Mesendoderm (in vitro differentiated cells): ENCODE measurements around the gene C19orf81.

Experiments used
- DNase-seq: peaks from one replicate; pipeline ENCODE4 v3.0.0; 2013
- H2AK5ac ChIP-seq: 2 replicates; pipeline ENCODE4 v1.6.1; 2013; ENCODE audit warnings: low read length, inconsistent platforms
- H2BK120ac ChIP-seq: 2 replicates; pipeline ENCODE4 v1.6.1; 2013; ENCODE audit warnings: low read depth, mild to moderate bottlenecking, low read length, moderate library complexity, mixed read lengths
- H2BK15ac ChIP-seq: replicated peaks from 2 replicates; pipeline ENCODE4 v1.6.1; 2013; ENCODE audit warnings: low read depth, mild to moderate bottlenecking, moderate library complexity
- H2BK5ac ChIP-seq: 2 replicates; pipeline ENCODE4 v1.6.1; 2013; ENCODE audit warnings: low read length, inconsistent platforms
- H3K18ac ChIP-seq: 2 replicates; pipeline ENCODE4 v1.6.1; 2013; ENCODE audit warnings: mild to moderate bottlenecking, low read length, mixed read lengths
- H3K23ac ChIP-seq: one replicate; pipeline ENCODE4 v1.6.1; 2013; ENCODE audit warnings: low read length
- H3K27ac ChIP-seq: 2 replicates; pipeline ENCODE4 v1.5.1; 2013; ENCODE audit warnings: low read depth, mild to moderate bottlenecking, inconsistent platforms, low read length, moderate library complexity
- H3K27me3 ChIP-seq: 2 replicates; pipeline ENCODE4 v1.6.1; 2013; ENCODE audit warnings: low read length, control low read depth, mild to moderate bottlenecking, inconsistent platforms; ENCODE audit not compliant: insufficient read depth, poor library complexity
- H3K36me3 ChIP-seq: 2 replicates; pipeline ENCODE4 v1.6.1; 2013; ENCODE audit warnings: low read length, inconsistent platforms; ENCODE audit not compliant: control insufficient read depth, insufficient read depth
- H3K4ac ChIP-seq: one replicate; pipeline ENCODE4 v1.6.1; 2013; ENCODE audit warnings: low read depth, mild to moderate bottlenecking, low read length, moderate library complexity
- H3K4me1 ChIP-seq: 2 replicates; pipeline ENCODE4 v1.6.1; 2013; ENCODE audit warnings: low read depth, low read length, inconsistent platforms; ENCODE audit not compliant: control insufficient read depth
- H3K4me2 ChIP-seq: 2 replicates; pipeline ENCODE4 v1.6.1; 2013; ENCODE audit warnings: low read length
- H3K4me3 ChIP-seq: 2 replicates; pipeline ENCODE4 v1.5.1; 2013; ENCODE audit warnings: mild to moderate bottlenecking, low read length
- H3K56ac ChIP-seq: one replicate; pipeline ENCODE4 v1.6.1; 2013; ENCODE audit warnings: low read length
- H3K79me1 ChIP-seq: 2 replicates; pipeline ENCODE4 v1.6.1; 2013; ENCODE audit warnings: low read length, inconsistent platforms
- H3K79me2 ChIP-seq: 2 replicates; pipeline ENCODE4 v1.6.1; 2013; ENCODE audit warnings: mild to moderate bottlenecking, low read length; ENCODE audit not compliant: control insufficient read depth, insufficient read depth
- H3K9ac ChIP-seq: 2 replicates; pipeline ENCODE4 v1.6.1; 2013; ENCODE audit warnings: low read length, inconsistent platforms
- H4K5ac ChIP-seq: one replicate; pipeline ENCODE4 v1.6.1; 2013; ENCODE audit warnings: low read length
- H4K8ac ChIP-seq: one replicate; pipeline ENCODE4 v1.6.1; 2013; ENCODE audit warnings: low read depth, mild to moderate bottlenecking, control low read depth, low read length, moderate library complexity
- WGBS: extraction: QIAGEN DNeasy Blood & Tissue Kit; methylation state at CpG from one replicate; pipeline ENCODE4 v1.1.7; 2013; ENCODE audit warnings: low lambda C conversion rate, missing lambda C conversion rate; ENCODE audit not compliant: insufficient coverage; ENCODE audit errors: extremely low coverage; 5-methylcytosine and 5-hydroxymethylcytosine counted together

C19orf81 gene

DNA sequence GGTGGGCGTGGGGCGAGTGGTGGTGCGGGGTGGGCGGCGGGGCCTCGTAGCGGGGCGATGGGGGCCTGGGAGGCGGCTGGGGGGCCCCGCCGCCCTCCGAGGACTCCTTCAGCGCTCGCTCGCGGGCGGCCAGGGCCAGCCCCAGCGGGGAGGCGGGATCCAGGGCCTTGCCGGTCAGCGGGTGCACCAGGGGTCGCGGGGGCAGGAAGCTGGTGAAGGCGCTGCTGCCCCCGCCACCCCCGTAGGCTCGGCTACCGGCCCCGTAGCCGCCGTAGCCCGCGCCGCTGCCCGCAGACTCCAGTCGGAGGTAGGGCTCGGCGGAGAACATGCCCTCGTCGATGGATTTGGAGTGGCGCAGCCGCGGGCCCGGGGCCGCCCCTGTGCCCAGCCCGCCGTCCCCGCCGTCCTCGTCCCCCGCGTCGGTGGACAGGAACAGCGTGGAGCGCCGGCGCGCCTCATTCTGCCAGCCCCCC, 18.6 kb downstream of the C19orf81 start:
- no peak overlapping the region for H2BK5ac ChIP-seq
- no peak overlapping the region for H4K5ac ChIP-seq
- H3K56ac ChIP-seq, result no peak overlapping the region
- H3K4ac ChIP-seq, result no peak overlapping the region
- no peak overlapping the region for H2BK120ac ChIP-seq
- no peak overlapping the region for H4K8ac ChIP-seq
- H2BK15ac ChIP-seq, result no peak overlapping the region
- no peaks in the 10 kb centered on the region for H3K36me3 ChIP-seq
- no peaks in the 10 kb centered on the region for H3K79me1 ChIP-seq
- WGBS, result no CpG with 5 or more reads among the region's 58 CpGs
- H3K4me1 ChIP-seq, result no peaks in the 10 kb centered on the region
- H3K23ac ChIP-seq, result no peak overlapping the region
- H3K9ac ChIP-seq, result no peak overlapping the region
- no peak overlapping the region for H3K4me2 ChIP-seq
- no peak overlapping the region for H3K27ac ChIP-seq
- DNase-seq, result no peak
- no peak overlapping the region for H3K4me3 ChIP-seq
- H3K27me3 ChIP-seq, result peaks cover 35% of the 10 kb centered on the region
- H2AK5ac ChIP-seq, result no peak overlapping the region
- H3K79me2 ChIP-seq, result no peaks in the 10 kb centered on the region
- H3K18ac ChIP-seq, result no peak overlapping the region

DNA sequence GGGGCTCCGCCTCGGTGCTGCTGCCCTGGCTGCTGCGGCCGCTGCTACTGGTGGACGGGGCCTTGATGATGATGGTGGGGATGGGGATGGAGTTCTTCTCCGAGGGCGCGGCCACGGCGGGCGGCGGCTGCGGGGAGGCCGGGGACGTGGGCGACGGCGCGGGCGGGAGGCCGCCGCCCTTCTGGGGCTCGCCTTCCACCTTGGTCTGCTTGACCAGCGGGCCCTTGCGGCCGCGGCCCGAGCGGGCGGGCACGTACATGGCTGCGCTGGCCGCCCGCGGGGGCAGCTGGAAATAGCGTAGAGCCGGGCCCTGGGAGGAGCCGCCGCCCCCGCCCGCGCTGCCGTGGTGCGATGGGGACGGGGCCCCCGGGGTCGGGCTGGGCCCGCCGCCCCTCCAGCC, 19.2 kb downstream of the C19orf81 start:
- H3K18ac ChIP-seq, result no peak overlapping the region
- H2BK5ac ChIP-seq, result no peak overlapping the region
- no peak overlapping the region for H4K8ac ChIP-seq
- H3K79me1 ChIP-seq, result no peaks in the 10 kb centered on the region
- peaks cover 39% of the 10 kb centered on the region for H3K27me3 ChIP-seq
- H3K9ac ChIP-seq, result no peak overlapping the region
- no peak overlapping the region for H3K4me3 ChIP-seq
- no peak overlapping the region for H3K23ac ChIP-seq
- no peak overlapping the region for H2BK15ac ChIP-seq
- no peak overlapping the region for H3K56ac ChIP-seq
- H2BK120ac ChIP-seq, result no peak overlapping the region
- no peak overlapping the region for H3K4ac ChIP-seq
- H2AK5ac ChIP-seq, result no peak overlapping the region
- no CpG with 5 or more reads among the region's 49 CpGs for WGBS
- DNase-seq, result no peak
- no peaks in the 10 kb centered on the region for H3K36me3 ChIP-seq
- no peak overlapping the region for H4K5ac ChIP-seq
- H3K4me1 ChIP-seq, result no peaks in the 10 kb centered on the region
- no peak overlapping the region for H3K4me2 ChIP-seq
- no peaks in the 10 kb centered on the region for H3K79me2 ChIP-seq
- no peak overlapping the region for H3K27ac ChIP-seq

DNA sequence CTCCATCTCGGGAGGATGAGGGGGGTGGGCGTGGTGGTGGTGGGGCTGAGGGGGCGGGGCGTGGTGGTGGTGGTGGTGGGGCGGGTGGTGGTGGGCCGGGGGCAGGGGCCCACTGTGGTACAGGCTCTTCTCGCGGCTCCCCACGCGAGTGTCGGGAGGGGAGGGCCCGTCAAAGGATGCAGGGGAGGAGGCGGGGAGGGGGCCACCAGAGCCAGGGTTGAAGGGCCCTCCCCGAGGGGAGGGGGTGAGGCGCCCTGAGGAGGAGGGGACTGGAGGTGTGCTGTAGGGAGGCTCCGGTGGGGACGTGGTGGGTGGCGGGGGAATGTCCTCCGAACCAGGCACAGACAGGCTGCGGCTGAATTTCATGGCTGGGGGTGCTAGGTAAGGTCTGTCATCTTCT, 19.6 kb downstream of the C19orf81 start:
- no peak overlapping the region for H2BK120ac ChIP-seq
- H3K4ac ChIP-seq, result no peak overlapping the region
- H3K4me2 ChIP-seq, result no peak overlapping the region
- no peak overlapping the region for H3K9ac ChIP-seq
- H3K4me1 ChIP-seq, result no peaks in the 10 kb centered on the region
- no peak overlapping the region for H2BK5ac ChIP-seq
- H4K8ac ChIP-seq, result no peak overlapping the region
- no peaks in the 10 kb centered on the region for H3K79me2 ChIP-seq
- no peak overlapping the region for H3K23ac ChIP-seq
- H3K4me3 ChIP-seq, result no peak overlapping the region
- no peak overlapping the region for H3K18ac ChIP-seq
- H3K79me1 ChIP-seq, result no peaks in the 10 kb centered on the region
- H2BK15ac ChIP-seq, result no peak overlapping the region
- H3K27ac ChIP-seq, result no peak overlapping the region
- H4K5ac ChIP-seq, result no peak overlapping the region
- H3K27me3 ChIP-seq, result peaks cover 39% of the 10 kb centered on the region
- no peak overlapping the region for H2AK5ac ChIP-seq
- no peak overlapping the region for H3K56ac ChIP-seq
- no peaks in the 10 kb centered on the region for H3K36me3 ChIP-seq
- no CpG with 5 or more reads among the region's 20 CpGs for WGBS
- no peak for DNase-seq

DNA sequence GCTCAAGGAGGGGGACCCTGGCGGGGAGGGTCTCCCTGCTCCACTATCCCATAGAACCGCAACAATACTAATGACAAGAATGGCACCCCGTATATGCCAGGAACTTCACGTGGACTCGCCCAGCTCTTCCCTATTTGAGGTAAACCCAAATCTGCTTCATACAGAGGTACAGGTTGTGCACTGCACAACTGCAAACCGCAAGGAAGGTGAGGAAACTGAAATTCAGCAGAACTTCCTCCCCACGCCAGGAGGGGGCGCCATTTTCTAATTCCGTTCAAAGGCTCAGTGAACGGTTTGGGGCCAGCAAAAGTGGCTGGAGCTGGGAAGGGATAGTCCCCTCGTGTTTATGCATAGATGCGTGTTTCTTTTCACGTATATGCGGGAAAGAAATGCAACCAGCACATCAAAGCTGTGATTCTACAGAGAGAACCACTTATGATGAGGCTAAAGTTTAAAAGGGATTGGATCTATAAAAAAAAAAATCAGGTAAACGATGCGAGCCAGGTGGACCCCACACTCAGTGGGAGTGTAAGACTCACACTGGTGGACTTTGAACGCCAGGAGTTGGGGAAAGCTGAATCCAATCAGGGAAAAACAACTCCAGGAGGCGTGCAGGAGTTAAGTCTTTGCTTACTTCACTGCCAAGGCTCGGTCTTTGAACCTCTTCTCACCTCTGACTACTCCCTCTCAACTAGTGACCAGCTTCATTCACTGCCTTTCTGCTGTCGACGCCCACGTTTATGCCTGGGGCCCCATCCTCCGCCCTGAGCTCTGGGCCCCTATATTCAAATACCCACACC, 20.3 kb downstream of the C19orf81 start:
- Histone ChIP-seq H3K4me1 (no peaks in the 10 kb centered on the region), H3K79me2 (no peaks in the 10 kb centered on the region), H3K27me3 (peaks cover 41% of the 10 kb centered on the region), H3K4me3 (no peak overlapping the region), H3K27ac (no peak overlapping the region), H4K5ac (no peak overlapping the region), H3K18ac (no peak overlapping the region), H3K9ac (no peak overlapping the region), H3K56ac (no peak overlapping the region), H3K4ac (no peak overlapping the region), H3K23ac (no peak overlapping the region), H2BK5ac (no peak overlapping the region), H4K8ac (no peak overlapping the region), H3K36me3 (no peaks in the 10 kb centered on the region), H2AK5ac (no peak overlapping the region), H3K79me1 (no peaks in the 10 kb centered on the region), H2BK15ac (no peak overlapping the region), H3K4me2 (no peak overlapping the region), H2BK120ac (no peak overlapping the region)
- WGBS, result no CpG with 5 or more reads among the region's 23 CpGs
- DNase-seq, result no peak

DNA sequence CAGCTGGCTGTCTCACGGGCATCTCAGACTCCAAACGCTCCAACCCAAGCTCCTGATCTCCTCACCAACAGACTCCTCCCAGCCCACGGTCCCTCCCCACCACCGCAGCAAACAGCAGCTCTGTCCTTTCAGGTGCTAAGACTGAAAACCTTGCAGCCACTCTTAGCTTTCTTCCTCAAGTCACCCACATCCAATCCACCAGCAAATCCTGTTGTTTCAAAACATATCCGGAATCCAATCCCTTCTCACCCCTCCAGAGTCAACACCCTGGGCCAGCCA, 20.8 kb downstream of the C19orf81 start:
- no peak for DNase-seq
- Histone ChIP-seq H3K9ac (no peak overlapping the region), H4K5ac (no peak overlapping the region), H4K8ac (no peak overlapping the region), H3K36me3 (no peaks in the 10 kb centered on the region), H3K56ac (no peak overlapping the region), H2AK5ac (no peak overlapping the region), H3K4ac (no peak overlapping the region), H2BK5ac (no peak overlapping the region), H3K4me3 (no peak overlapping the region), H3K4me1 (no peaks in the 10 kb centered on the region), H3K79me2 (no peaks in the 10 kb centered on the region), H2BK15ac (no peak overlapping the region), H3K79me1 (no peaks in the 10 kb centered on the region), H3K4me2 (no peak overlapping the region), H3K23ac (no peak overlapping the region), H3K27me3 (peaks cover 41% of the 10 kb centered on the region), H3K18ac (no peak overlapping the region), H3K27ac (no peak overlapping the region), H2BK120ac (no peak overlapping the region)
- no CpG with 5 or more reads among the region's 5 CpGs for WGBS

DNA sequence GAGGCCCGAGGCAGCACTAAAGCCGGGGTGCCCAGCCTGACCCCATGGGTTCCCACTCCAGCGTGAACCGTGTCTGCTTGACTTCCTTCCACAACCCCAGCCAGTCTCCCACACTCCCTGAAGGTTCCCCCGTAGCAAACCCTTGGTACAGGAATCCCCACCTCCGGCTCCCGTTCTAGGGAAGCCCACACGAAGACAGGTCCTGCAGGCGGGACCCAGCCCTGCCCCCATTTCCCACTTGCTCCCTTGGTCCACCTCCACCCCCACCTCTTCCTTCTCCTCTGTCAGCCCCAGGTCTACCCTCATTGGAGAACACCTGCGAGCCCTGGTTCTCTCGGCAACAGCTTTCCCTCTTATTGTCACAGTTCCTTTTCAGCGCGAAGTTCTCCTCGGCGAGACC, 23.9 kb downstream of the C19orf81 start:
- Histone ChIP-seq H3K36me3 (no peaks in the 10 kb centered on the region), H3K9ac (no peak overlapping the region), H4K5ac (no peak overlapping the region), H2BK120ac (no peak overlapping the region), H3K4me1 (no peaks in the 10 kb centered on the region), H3K79me1 (no peaks in the 10 kb centered on the region), H3K27ac (no peak overlapping the region), H3K18ac (no peak overlapping the region), H3K4me2 (no peak overlapping the region), H2BK5ac (no peak overlapping the region), H2BK15ac (no peak overlapping the region), H3K23ac (no peak overlapping the region), H3K27me3 (peaks cover 22% of the 10 kb centered on the region), H2AK5ac (no peak overlapping the region), H3K4ac (no peak overlapping the region), H4K8ac (no peak overlapping the region), H3K79me2 (no peaks in the 10 kb centered on the region), H3K56ac (no peak overlapping the region), H3K4me3 (no peak overlapping the region)
- no CpG with 5 or more reads among the region's 15 CpGs for WGBS
- DNase-seq, result no peak
